Lung (tissue), 12 donors: ENCODE results near the gene BBLN. TPM values are rescaled to one million over a fixed set of nuclear protein-coding genes. Genes with fewer than 3 reads are reported as not detected.
A peak's percentile ranks its signal among the peaks of the same experiment; 100 is the strongest.

ENCODE experiments used
- ATAC-seq: fragments of 200-7000 bp; cut with Tn5 transposase; one replicate; pipeline ENCODE4 v1.9.1; 2020; ENCODE audit warnings: moderate number of reproducible peaks; ENCODE audit not compliant: insufficient read depth, low FRiP score
- DNase-seq, 3 donors: peaks; one replicate each; pipeline ENCODE4 v3.0.0-alpha.2; 2013 to 2017
- H3K27ac ChIP-seq, 2 donors: one replicate each; pipeline ENCODE4 v1.5.1; 2013; ENCODE audit warnings: mild to moderate bottlenecking in 2 of 2, moderate library complexity in 2 of 2, control low read depth in 1 of 2, inconsistent platforms in 1 of 2, low read depth in 1 of 2, low read length in 1 of 2
- H3K27me3 ChIP-seq, 3 donors: one replicate each; pipeline ENCODE4 v1.5.1; 2013; ENCODE audit warnings: low read length in 2 of 3; ENCODE audit not compliant: control insufficient read depth in 3 of 3, insufficient read depth in 3 of 3
- H3K36me3 ChIP-seq, 4 donors: one replicate each; pipeline ENCODE4 v1.5.1; 2013; ENCODE audit warnings: low read length in 4 of 4, mild to moderate bottlenecking in 1 of 4, moderate library complexity in 1 of 4; ENCODE audit not compliant: control insufficient read depth in 4 of 4, insufficient read depth in 4 of 4
- H3K4me1 ChIP-seq, 5 donors: one replicate each; pipeline ENCODE4 v1.5.1; 2013; ENCODE audit warnings: low read length in 5 of 5, mild to moderate bottlenecking in 2 of 5, moderate library complexity in 1 of 5; ENCODE audit not compliant: control insufficient read depth in 5 of 5, insufficient read depth in 5 of 5
- H3K4me3 ChIP-seq: one replicate; pipeline ENCODE4 v1.5.1; 2013; ENCODE audit warnings: mild to moderate bottlenecking, control low read depth, moderate library complexity
- H3K9ac ChIP-seq, 2 donors: one replicate each; pipeline ENCODE4 v1.5.1; 2013; ENCODE audit warnings: low read length in 2 of 2, control low read depth in 1 of 2; ENCODE audit not compliant: insufficient read depth in 1 of 2
- H3K9me3 ChIP-seq, 4 donors: one replicate each; pipeline ENCODE4 v1.5.1; 2013; ENCODE audit warnings: low read length in 3 of 4, mild to moderate bottlenecking in 1 of 4, moderate library complexity in 1 of 4; ENCODE audit not compliant: control insufficient read depth in 4 of 4, insufficient read depth in 3 of 4
- WGBS, 2 donors: extraction: QIAGEN DNeasy Blood & Tissue Kit; methylation state at CpG; one replicate each; pipeline ENCODE4 v1.1.7; 2013; 5-methylcytosine and 5-hydroxymethylcytosine counted together
- polyA plus RNA-seq, 2 donors: library from polyadenylated mRNA; stranded (reverse); fragments of 200-250 nt; gene quantifications; one replicate each; pipeline ENCODE4 v1.2.1, GENCODE V29; 2013
- total RNA-seq, 2 donors: library from RNA; depleted of rRNA in 1 of 2; stranded (reverse); fragments of >200 nt in 1 of 2; gene quantifications; one replicate each; pipeline ENCODE4 v1.2.1, GENCODE V29; 2014 to 2021
- TF ChIP-seq, protein P1 (sequence below): IDR thresholded peaks from 2 replicates; pipeline ENCODE4 v1.5.1; 2012; ENCODE audit warnings: mild to moderate bottlenecking; ENCODE audit errors: control extremely low read depth, extremely low read depth
- donor health status: control.
- donor health status: control.
- donor health status: Bipolar disorder and iron deficiency.
- donor health status: healthy.
- donor health status: DM: yes; HTN: yes; CAD: no.

BBLN gene
- total and polyA plus RNA-seq, 4 donors = 19.2 to 138 (median 61.6) TPM

DNA sequence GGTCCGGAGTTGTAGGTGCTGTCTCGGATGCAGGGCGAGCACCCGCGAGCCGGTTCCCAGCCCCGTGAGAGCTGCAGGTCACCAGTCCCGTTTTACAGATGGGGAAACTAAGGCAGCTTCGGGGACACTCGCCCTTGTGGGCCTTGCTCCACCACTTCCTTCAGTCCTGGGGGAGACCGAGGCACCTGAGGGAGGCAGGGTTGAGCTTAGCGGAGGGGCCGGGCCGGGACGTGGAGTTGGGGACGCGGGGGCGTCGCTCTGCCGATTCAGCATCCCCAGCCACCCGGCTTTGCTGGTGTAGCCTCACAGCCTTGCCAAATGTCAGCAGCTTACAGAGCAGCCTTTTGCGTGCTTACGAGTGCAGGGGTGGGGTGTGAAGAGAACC lies 530 bp downstream of the BBLN start:
- Histone ChIP-seq H3K4me1 (peaks cover 0 to 16% (median 3%) of the 10 kb centered on the region in 5 donors), H3K4me3 (peak overlapping the region; percentile 66), H3K36me3 (peaks cover 0 to 22% (median 9%) of the 10 kb centered on the region in 4 donors), H3K9ac (peak overlapping the region; percentile 25 to 57), H3K27ac (peak overlapping the region in 1 of 2 donors; percentile 85), H3K27me3 (no peaks in the 10 kb centered on the region), H3K9me3 (no peaks in the 10 kb centered on the region)
- no peak for DNase-seq
- TF ChIP-seq, protein P1, sequence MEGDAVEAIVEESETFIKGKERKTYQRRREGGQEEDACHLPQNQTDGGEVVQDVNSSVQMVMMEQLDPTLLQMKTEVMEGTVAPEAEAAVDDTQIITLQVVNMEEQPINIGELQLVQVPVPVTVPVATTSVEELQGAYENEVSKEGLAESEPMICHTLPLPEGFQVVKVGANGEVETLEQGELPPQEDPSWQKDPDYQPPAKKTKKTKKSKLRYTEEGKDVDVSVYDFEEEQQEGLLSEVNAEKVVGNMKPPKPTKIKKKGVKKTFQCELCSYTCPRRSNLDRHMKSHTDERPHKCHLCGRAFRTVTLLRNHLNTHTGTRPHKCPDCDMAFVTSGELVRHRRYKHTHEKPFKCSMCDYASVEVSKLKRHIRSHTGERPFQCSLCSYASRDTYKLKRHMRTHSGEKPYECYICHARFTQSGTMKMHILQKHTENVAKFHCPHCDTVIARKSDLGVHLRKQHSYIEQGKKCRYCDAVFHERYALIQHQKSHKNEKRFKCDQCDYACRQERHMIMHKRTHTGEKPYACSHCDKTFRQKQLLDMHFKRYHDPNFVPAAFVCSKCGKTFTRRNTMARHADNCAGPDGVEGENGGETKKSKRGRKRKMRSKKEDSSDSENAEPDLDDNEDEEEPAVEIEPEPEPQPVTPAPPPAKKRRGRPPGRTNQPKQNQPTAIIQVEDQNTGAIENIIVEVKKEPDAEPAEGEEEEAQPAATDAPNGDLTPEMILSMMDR = no peak
- 0 to 1% methylated on average over 23 of the region's 23 CpGs for WGBS, 2 donors
- no peak for ATAC-seq

DNA sequence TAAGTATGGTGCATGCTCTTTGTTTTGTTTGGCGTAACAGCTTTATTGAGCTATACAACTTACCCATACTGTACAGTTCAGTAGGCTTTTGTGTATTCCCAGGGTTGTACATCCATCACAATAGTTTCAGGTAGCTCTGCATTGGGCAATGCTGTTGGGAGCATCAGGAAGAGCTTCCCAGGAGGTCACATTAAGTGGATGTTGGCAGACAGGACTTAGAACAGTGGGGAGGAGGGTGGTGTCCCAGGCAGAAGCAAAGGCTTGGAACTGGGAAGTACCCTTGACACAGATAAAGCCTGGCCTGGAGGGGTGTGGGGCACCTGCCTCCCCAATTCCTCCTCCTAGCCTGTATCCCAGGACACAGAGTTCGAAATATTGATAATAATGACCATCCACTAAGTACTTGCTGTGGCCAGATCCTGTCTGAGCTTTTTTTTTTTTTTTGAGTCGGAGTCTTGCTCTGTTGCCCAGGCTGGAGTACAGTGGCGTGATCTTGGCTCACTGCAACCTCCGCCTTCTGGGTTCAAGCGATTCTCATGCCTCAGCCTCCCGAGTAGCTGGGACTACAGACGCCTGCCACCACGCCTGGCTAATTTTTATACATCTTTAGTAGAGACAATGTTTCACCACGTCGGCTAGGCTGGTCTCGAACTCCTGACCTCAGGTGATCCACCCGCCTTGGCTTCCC lies 1.3 kb downstream of the BBLN start:
- no peaks in the 10 kb centered on the region for H3K9me3 ChIP-seq
- 94% methylated on average over 13 of the region's 13 CpGs for WGBS, 2 donors
- no peak overlapping the region for H3K27ac ChIP-seq
- H3K36me3 ChIP-seq = peaks cover 2 to 29% (median 12%) of the 10 kb centered on the region in 4 donors
- no peak overlapping the region for H3K9ac ChIP-seq
- H3K27me3 ChIP-seq = no peaks in the 10 kb centered on the region
- TF ChIP-seq, protein P1 = no peak
- ATAC-seq (no peak), DNase-seq (no peak)
- H3K4me1 ChIP-seq = peaks cover 0 to 16% (median 3%) of the 10 kb centered on the region in 5 donors
- no peak overlapping the region for H3K4me3 ChIP-seq

DNA sequence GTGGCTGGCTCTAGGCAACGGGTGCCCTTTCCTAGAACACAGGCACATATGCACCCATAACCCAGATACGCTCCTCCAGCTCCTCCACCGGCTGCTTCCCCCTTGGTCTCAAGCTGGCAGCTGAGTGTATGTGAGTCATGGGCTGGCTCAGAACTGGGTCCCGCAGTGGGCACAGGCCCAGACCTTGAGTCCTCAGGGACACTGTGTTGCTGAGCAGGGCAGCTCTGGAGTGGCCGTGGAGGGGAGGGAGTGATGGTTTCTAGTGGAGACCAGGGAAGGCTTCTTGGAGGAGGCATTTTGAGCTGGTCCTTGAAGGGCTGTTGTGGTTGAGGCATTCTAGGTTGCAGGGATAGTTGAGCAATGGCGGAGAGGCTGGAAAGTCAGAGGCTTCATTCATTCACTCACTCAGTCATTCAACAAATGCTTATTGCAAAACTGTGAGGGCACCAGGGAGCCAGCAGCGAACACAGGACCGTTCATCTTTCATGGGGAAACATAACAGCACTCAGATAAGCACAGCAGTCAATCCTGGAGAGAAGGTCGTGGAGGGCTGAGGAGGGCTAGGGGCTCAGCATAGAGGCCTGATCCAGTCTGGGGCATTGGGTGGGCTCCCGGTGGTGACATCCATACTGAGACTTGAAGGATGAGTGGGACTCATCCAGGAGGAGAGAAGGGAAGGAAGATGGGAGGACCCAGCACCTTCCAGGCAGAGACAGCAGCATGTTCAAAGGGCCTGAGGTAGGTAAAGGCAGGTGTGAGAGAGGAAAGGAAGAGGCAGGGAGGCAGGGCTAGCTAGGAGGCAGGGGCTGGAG lies 2.4 kb downstream of the BBLN start:
- 85 to 93% methylated on average over 10 of the region's 10 CpGs for WGBS, 2 donors
- no peaks in the 10 kb centered on the region for H3K27me3 ChIP-seq
- no peaks in the 10 kb centered on the region for H3K9me3 ChIP-seq
- peaks cover 5 to 40% (median 18%) of the 10 kb centered on the region in 4 donors for H3K36me3 ChIP-seq
- H3K9ac ChIP-seq = no peak overlapping the region
- no peak for DNase-seq
- no peak overlapping the region for H3K4me3 ChIP-seq
- no peak for ATAC-seq
- TF ChIP-seq, protein P1 = no peak
- H3K4me1 ChIP-seq = peaks cover 0 to 16% (median 3%) of the 10 kb centered on the region in 5 donors
- H3K27ac ChIP-seq = no peak overlapping the region
